GM21576 (cell line): ENCODE measurements around the gene RAPGEF4.
"Not testable (repeated sequence)": the region's sequence is repeated elsewhere in the genome, so short reads cannot be mapped to it uniquely, and the experiment has no call there.

ENCODE experiments used
- ATAC-seq: cut with Tn5 transposase; IDR thresholded peaks from one replicate; pipeline ENCODE4 v1.9.1; 2021; ENCODE audit warnings: mild to moderate bottlenecking, moderate library complexity; ENCODE audit not compliant: unreplicated experiment

The RAPGEF4 gene

DNA sequence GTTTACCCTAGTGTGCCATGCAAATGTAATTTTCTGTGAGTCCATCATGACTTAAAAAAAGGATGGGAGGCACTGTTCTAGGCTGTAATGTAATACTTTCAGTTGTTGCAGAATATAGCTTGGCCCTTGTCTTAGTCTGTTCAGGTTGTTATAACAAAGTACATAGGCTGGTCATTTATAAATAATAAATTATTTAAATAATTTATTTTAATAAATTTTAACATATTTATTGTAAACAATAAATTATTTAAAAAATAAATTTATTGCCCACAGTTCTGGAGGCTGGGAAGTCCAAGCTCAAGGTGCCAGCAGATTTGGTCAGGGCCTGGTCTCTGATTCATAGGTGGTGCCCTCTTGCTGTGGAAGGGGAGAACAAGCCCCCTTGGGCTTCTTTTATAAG lies 35.2 kb downstream of the RAPGEF4 start:
- ATAC-seq, result no peak

DNA sequence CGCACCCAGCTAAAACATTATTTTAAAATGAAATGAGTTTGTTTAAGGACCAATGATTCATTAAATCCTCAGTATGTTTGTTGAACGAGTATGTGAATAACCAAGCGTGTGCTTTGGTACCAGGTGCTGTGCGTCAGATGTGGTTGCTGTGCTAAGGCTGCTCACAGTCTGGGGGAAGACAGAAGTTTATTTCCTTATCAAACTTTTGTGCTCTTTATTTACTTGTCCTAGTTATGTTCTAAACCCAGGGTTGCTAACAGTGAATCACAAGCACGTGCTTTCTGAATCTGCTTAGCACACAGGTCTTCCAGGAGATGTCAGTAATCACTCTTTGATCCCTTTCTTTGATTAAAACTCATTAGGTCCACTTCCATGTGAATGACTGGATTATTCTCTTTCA lies 37.0 kb downstream of the RAPGEF4 start:
- no peak for ATAC-seq

DNA sequence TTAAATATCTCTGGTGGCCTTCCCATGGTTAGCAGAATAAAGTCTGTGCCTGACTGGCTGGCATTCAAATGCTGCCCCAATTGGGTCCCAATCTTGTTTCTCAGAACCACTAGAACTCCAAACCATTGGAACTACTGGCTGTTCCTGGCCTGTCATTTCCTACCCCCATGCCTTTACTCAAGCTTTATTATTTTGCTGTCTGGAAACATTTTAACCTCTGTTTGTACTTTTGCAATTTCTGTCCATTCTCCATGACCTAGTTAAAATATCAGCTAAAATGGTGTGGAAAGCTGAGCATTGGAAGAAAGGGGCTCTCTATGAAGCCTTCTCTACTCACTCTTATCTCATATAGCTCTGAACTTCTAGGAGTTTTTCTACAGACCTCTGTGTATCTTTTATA lies 38.7 kb downstream of the RAPGEF4 start:
- no peak for ATAC-seq

DNA sequence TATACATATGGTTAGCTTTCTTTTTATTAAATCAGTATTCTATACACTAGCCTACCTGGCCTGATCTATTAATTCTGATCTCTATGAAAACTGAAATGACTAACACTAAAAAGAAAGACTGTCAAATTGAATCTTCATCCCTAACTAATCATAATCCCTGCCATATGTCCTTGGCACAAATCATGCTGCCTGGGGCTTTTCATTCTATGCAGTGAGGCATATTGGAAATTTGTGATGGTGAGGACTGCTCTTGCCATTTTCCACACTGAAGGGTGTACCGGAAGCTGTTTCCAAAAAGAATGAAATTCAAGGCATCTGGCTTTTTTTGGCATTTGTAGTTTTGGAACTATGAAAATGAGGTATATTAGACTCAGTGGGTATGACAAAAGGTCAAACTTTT lies 39.7 kb downstream of the RAPGEF4 start:
- ATAC-seq, result no peak

DNA sequence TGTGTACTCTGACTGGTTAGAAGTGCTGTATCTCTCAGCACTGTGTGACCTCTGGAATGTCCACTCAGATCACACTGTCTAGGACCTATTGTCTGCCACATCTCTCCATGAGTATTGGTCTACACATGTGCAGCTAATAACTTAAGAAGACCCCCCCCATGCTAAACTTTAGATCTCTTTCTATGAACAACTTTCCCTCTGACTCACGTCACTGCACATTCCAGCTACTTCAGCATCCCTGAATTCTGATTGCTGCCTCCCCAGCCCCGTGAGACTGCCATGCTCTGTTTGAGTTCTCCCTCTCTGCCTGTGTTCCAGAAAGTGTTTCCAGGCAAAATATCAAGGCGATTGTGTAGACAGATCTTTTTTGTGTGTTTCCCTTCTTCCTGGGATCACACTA lies 41.8 kb downstream of the RAPGEF4 start:
- ATAC-seq, result no peak

DNA sequence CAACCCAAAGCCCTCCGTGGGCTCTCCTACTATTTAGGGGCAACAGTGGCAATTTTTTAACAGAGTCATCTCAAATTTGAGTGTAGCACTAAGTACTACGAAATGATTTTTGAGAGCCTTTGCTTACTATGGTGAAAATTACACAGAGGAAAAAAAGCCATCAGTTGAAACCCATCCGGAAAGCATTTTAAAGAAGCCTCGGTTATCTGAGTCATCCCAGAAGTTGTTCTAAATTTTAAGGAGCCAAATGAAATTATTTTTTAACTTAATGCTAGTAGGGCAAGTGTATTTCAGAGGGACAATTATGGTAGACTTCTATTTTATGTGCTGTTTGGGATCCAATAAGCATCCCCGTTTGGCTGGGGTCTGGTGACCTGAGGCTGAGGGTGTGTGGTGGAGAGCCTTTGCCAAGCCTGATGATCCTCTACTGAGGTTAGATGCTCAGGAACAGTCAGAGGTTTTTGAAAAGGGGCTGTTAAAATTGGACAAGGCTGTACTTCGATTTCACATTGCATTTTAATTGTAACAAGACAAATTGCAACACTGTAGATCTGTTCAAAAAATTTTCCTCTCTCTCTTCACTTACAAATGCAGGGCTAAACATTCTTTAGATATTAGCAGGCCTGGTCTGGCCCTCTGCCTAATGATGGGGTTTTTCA lies 47.0 kb downstream of the RAPGEF4 start:
- ATAC-seq, result no peak

DNA sequence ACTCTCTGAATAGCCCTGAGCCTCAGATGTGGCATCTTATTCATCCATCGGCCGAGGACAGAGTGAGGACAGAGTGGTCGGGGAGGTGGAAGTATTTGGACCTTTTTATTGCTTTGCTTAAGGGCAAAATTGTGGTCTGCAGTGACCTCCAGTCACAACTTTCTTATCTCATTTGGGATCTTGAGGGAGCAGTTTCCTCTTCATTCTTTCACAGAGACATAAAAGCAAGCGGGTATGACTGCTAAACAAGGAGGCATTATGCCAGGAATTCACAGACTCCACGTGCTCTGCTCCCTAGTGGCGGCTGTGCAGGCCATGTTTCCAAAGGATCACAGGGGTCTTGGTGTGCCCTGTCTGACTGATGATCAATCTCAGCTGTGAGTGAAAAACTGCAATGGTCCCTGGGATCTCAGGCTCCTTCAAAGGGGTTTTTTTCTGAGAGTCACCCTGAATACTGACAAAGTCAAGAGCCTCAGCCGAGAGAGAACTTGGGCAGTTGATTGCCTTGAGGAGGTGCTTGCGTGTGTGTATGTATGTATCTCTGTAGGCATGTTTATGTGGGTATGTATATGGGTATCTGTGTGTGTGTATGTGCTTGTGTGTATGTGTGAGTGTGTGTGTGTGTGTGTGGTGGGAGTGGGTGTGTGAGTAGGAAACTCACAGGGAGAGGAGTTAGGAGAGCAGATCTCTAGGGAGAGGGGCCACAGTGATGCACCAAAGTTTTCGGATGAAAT lies 47.7 kb downstream of the RAPGEF4 start:
- ATAC-seq, result no peak

DNA sequence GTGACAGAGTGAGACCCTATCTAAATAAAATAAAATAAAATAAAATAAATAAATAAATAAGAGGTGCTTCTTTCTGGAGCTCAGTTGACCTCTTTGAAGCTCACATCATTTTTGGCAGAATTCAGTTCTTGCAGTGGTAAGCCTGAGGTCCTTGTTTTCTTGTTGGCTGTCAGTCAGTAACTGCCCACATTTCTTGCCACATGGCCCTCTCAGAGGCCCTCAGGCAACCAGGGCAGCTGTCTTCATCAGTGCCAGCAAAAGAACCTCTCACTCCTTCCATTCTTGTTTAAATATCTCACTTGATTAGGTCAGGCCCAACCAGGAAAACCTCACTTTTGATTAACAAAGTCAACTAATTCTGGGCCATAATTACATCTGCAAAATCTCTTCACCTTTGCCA lies 53.2 kb downstream of the RAPGEF4 start:
- ATAC-seq, result no peak

DNA sequence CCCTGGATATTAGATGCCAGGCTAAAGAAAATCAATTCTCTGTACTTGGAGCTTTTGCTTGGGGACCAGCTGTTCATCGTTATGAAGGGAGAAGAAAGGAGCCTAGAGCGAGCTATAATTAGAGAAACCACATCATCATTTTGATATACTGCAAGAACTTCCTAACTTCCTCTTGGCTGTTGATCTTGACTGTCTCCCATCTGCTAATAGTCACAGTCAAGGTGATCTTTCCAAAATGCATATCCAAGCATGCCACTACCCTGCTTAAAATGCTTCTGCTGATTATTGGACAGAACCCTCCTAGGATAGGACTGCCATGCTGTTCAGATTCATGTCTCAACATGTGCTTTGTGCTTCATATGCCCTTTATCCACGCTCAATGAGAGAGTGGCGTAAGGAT lies 54.8 kb downstream of the RAPGEF4 start:
- no peak for ATAC-seq

DNA sequence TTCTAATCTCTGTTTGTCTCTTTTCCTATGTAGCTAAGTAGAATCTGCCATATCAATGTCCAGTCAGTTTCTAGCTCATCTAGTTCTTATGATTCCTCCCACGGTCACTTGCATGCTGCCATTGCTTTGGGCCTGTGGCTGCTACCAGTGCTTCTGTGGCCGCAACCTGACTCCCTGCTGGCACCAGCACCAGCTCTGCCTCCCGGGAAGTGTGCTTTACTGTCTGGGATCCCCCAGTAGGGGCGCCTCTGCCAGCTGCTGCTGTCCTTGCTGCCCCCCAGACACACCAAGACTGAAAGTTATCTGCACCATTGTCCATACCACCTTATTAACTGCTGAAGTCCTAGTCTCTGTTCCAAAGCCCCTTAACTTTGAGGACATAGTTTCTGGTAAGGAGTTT lies 56.3 kb downstream of the RAPGEF4 start:
- ATAC-seq, result no peak

DNA sequence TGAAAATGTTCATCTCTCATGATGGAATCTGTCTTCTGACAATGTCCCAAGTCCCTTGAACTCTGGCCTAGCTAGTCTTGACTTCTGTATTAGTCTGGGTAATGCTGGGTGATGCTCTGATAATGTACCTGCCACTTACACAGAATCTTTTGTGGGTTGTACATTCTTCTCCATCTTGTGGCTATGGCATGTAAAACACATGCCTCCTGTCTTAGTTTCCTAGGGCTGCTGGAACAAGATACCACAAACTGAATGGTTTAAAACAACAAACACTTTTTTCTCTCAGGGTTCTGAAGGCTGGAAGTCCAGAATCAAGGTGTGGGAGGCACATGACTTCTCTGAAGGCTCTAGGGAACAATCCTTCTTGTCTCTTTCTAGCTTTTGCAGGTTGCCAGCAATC lies 57.1 kb downstream of the RAPGEF4 start:
- no peak for ATAC-seq

DNA sequence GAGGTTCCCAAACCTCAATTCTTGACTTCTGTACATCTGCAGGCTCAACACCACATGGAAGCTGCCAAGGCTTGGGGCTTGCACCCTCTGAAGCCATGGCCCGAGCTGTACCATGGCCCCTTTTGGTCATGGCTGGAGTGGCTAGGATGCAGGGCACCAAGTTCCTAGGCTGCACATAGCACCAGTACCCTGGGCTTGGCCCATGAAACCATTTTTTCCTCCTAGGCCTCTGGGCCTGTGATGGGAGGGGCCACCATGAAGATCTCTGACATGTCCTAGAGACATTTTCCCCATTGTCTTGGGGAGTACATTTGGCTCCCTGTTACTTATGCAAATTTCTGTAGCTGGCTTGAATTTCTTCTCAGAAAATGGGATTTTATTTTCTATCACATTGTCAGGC lies 67.7 kb downstream of the RAPGEF4 start:
- not testable (repeated sequence) for ATAC-seq

DNA sequence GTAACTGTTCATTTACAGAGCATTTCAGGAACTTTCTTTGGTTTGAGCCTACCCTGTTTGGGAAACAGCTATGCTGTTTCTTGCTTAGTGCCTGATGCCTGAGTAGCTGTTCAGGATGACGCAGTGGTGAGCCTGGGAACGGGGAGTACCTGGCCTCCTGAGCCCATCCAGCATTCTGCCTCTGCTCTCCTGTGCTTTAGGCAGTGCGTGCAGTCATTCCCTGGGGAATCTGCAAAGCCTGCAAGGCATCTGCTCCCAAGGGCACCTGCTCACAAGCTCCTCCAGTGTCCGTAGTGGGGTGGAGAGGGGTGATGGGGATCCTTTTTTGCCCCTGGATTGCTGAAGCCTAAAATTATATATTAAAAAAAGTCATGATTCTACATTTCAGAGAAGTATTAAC lies 68.8 kb downstream of the RAPGEF4 start:
- no peak for ATAC-seq

DNA sequence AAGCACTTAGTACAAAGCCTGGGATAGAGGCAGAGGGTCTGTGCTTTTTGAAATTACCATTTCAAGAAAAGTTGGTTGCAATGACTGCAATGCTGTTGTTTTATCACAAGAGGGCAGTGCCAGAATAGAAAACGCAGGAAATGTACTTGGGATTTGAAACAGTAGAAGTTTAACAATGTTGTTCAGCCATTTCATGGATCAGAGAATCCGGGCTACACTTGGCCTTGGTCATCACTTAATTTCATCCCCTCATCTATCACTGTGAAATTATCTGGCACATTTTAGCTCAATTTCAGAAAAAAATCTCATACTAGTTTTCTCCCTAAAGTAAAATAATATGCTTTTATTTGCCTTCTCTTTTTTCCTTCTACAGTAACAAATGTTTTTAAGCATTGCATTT lies 70.8 kb downstream of the RAPGEF4 start:
- ATAC-seq, result no peak

DNA sequence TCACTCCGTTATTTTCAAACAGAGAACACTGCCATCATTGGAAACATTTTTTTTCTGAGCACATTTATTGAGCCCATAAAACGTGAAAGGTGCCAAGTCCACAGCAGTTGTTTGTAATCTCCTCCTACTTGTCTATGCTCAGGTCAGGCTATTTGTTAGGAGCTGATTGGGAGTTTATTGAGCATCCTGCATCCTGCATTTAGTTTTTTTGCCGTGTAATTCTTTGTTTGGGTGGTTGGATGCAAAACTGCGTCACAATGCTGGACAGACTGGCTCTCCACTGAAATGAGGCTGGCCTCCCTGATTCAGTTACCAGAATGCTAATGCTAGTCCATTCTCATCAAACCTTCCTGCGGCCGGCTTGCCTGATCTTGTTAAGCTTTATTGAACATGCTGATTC lies 71.4 kb downstream of the RAPGEF4 start:
- no peak for ATAC-seq

DNA sequence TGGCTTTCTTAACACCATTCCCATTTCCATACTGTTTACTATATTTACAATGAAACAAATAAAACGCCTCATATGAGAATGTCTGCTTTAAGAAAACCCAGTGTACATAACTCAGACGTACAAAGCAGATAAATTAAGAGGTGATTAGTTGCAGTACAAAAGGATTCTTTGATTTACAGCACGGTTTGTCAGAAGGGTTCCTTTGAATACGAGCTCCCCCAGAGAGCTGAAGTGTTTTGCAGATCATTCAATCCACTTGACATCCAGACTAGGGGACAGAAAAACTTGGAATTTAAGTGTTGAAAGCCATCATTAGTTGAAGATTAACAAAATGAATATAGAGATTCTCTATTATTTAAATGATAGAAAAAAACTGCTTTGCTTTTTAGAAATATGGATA lies 72.5 kb downstream of the RAPGEF4 start:
- no peak for ATAC-seq

DNA sequence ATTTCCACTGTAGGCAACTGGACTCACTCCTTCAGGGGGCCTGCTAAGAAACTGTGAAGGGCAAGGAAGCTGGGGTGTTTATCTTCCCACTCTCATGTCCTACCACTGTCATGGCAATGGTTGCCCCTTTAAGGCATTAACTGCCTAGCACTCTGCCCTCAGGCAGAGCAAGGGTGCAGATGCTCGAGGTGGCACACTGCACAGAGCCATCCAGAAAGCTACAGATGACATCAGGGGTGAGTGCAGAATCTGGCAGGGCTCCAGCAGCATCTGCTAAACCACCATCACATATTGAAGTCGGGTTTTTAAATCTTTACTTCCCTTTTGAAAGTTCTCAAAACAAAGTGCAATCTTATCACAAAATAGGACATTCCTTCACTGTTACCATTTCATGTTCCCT lies 75.4 kb downstream of the RAPGEF4 start:
- no peak for ATAC-seq

DNA sequence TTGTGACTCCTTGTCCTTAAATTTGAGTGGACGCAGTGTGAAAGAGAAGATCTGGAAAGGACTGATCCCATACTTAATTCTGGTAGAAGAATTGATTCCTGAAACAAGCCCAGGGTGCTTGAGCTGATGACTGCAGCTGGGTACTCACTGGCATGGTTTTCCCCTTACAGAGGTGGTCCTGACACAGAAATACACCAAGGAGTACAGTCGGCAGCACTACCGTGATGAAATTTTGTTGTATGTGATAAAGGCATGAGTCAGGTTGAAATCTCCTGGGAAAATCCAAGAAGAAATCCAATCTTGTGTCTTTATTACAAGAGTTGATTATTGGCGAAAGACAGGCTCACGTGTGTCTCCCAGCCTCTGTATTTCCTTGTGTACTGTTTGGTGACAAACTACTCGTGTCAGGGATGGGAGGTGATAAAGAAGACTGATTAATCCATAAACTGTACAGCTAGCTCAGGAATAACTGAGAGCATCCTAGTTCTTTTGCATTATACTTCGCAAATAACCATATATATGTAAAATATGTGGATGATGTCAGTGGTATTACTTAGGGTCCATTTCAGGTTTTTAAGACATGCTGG lies 76.6 kb downstream of the RAPGEF4 start:
- ATAC-seq, result no peak

DNA sequence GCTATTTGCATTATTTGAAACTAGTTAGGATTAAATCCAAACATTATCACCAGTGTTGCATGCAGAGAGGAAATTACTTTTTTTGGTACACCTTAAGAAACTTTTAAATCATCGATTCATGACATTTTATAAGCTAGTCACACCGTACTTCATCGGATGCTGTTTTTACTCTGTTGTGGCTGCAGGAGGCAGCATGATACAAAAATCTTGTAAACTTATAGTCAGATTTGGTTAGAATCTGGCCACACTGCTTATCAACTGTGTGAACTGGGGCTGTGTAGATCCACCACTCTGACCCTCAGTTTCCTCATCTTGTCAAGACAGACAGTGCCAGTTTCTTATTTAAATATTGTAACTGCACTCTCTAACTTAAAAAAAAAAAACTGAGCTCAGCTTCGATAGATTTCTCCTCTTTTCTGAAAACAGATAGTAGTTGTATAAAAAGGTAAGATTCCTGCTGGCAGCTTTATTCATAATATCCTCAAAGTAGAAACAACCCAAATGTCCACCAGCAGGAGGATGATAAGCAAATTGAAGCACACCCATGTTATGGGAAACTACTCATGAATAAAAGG lies 77.8 kb downstream of the RAPGEF4 start:
- ATAC-seq, result no peak

DNA sequence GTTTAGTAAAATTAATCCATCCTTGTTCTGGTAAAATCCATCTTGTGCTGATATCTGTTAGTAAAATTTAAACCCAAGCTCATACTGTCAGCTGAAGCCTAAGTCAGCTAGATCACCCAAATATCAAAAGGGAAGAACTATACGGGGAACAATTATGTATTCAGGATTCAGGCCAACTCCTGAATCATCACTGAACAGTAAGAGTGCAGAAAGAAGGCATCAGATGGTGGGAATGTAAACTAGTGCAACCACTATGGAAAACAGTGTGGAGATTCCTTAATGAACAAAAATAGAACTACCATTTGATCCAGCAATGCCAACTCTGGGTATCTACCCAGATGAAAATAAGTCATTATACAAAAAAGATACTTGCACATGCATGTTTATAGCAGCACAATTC lies 81.8 kb downstream of the RAPGEF4 start:
- ATAC-seq, result no peak

DNA sequence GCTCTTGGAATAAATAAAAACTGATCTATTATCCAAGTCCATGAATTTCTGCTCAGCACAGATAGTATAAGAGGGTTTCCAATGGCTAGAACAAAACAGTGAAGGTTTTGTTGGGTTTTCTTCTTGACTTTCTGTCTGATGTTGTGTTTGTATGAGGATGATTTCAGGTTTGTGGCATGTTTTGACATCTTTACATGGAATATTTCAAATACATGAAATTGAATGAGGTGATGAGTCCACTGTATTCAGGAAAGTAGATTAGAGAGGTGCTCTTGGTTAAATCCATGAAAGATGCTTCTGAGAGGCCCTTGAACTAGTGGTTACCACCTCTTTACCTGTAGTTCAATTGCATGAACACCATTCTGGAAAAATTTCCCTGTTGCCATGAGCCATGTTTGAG lies 84.3 kb downstream of the RAPGEF4 start:
- no peak for ATAC-seq
